Activated CD8-positive, alpha-beta memory T cell treated with anti-CD3 and anti-CD28 coated beads, Interleukin-2, amount 50 U/mL, for 1 hour (primary cell): ENCODE data around the gene GABBR2.

Source experiments
- DNase-seq: peaks from one replicate; pipeline ENCODE4 v3.0.0-alpha.2; 2020; ENCODE audit errors: extremely low read depth

GABBR2 gene

DNA sequence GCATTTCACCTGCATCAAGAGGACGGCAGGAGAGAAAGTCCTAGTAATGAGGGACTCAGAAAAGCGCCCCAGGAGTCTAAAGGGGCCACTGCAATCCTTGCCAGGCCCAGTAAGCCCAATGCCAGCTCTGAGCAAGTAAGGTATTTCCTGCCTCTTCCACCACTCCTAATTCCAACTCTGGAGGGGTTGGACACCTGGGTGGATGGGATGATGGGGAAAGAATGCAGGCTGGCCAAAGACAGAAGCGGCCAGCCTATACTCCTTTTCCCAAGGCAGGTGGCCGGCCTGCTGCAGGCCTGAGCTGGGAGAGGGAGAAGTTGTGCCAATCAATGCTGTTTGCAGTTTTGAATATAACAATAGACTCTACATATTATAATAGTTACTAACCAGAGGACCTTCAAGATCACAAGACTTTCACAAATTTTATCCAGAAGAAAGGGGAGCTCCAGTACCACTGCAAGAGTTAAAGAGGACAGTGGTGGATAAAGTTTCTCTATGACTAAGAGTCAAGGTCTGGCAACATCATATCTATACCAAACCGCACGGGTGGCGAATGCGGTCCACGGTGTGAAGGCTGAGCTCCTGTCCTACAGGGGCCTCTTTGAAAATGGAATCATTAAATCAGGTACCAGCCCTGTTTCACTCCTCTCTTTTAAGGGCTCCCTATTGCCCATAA lies 338.3 kb downstream of the GABBR2 start:
- no peak for DNase-seq

DNA sequence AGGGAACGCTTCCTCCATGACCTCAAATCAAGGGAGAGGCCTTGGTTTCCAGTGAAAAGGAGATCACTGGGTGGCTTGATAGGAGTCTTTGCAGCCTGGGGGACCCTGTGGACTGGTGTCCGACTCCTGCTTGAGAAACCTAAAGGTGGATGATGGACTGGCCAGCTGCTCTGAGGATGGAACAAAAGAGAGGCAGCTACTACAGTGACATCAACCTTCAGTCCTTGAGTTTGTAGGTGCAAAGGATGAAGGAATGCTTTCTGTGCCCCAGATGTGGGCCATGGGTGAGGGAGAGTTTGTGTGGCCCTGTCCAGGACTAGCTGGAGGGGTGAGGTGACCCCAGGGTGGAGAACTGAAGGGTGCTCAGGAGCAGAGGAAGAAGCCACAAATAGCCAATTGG lies 338.8 kb downstream of the GABBR2 start:
- no peak for DNase-seq

DNA sequence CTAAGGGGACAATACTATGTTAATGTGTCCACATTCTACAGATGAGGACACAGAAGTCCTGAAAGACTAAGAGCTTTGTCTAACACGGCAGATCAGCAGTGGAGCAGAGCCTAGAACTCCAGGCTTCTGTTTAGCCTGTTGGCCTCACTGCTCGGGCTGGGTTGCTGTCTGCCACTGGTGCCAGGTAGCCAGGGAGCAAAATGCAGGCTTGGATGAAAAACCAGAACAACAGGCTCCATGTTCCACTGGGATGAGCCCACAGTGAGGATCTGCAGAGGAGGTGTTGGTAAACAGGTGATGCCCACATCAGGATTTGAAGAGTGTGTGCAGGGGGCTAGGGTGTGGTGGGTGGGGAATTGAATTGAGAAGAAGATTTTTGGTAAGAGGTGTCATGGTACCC lies 339.3 kb downstream of the GABBR2 start:
- DNase-seq: no peak

DNA sequence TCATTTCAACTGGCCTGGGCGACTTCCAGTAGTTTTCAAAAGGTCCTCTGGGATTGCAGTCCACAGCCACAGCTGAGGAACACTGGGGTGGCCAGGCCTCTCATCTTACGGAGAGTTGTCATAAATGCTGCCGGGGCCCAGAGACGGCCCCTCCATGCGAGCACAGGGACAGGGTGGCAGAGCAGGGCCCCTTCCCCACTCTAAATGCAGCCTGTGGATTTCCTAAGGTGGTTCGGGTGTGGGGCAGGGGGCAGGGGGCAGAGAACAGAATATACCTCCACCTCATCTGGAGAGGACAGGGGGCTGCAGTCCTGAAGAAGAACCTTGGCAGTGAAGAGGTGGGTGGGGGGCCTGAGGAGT lies 339.7 kb downstream of the GABBR2 start:
- no peak for DNase-seq

DNA sequence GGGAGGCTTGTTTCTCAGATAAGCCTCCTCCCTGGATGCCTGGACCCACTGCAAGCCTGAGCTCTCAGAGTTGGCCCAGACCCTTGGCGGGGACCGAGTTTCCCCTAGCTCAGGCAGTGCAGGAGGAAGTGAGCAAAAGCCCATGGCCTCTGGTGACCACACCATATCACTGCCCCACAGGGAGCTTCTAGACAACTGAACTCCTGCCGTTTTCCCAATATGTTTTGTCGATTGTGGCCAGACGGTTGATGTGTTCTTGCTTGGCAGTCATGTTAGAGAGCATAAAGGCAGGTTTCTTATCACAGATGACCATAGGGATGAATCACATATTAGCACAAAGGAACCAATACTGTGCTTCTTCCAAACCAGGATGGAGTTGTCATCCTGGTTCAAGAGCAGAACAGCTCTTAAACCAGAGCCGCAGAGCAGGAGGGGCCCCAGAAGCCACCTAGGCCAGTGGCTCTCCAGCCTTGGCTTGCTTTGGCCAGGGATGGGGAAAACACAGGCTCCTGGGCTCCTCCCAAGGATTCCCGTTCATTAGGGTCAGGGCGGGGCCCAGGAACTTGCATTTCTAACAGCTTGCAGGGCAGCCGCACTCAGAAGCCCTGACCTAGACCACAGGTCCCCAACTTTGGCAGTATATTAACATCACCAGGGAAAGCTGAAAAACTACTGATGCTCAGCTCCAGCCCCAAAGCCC lies 340.2 kb downstream of the GABBR2 start:
- DNase-seq: no peak

DNA sequence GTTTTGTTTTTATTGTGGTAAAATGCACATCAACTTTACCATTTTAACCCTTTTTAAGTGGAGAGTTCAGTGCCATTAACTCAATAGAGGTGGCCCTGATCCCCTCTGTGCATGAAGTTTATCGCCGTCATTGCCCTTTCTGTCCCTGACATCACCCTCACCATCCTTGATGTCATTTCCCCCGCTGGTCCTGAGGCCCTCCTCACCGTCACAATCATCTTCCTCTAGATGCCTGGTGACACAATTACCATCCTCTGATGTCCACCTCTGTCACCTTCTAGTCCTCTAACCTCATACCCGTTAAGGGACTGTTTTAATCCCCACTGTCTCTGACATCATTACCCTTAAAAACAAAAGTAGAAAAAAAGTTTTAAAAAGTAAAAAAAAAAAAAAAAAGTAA lies 340.8 kb downstream of the GABBR2 start:
- DNase-seq: no peak

DNA sequence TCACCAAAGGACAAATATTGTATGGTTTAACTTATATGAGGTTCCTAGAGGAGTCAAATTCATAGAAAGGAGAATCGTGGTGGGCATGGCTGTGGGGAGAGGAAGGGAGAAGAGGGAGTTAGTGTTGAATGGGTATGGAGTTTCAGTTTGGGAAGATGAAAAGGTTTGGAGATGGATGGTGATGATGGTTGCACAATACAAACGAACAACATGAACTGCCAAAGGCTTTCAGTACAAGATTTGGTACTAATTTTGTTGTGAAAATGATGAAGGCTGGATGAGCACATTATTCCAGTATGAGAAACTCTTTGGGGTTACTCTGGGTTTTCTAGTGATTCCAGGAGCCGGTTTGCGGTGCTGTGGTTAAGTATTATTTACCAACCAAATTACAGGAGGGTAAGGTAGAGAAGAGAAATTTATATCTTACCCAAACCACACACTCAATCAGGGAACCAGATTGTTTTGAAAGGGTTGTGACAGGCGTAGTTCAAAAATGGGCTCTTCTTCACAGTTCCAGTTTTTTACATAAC lies 341.3 kb downstream of the GABBR2 start:
- no peak for DNase-seq

DNA sequence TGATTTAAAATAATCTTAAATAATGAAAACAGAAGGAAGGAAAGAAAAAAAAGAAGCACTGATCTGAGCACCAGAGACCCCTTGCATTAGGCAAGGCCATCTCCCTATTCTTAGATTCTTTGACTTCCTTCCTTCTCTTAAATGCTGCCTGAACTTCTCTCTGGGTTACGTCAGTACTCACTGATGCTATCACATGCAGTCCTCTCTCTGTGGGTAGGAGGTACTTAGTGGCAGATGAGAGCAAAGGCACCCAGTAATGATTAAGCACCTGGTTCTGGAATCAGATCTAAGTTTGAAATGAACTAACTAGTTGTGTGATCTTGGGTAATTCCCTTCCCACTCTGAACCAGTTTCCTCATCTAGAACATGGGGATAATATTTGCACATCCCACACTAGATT lies 343.0 kb downstream of the GABBR2 start:
- no peak for DNase-seq

DNA sequence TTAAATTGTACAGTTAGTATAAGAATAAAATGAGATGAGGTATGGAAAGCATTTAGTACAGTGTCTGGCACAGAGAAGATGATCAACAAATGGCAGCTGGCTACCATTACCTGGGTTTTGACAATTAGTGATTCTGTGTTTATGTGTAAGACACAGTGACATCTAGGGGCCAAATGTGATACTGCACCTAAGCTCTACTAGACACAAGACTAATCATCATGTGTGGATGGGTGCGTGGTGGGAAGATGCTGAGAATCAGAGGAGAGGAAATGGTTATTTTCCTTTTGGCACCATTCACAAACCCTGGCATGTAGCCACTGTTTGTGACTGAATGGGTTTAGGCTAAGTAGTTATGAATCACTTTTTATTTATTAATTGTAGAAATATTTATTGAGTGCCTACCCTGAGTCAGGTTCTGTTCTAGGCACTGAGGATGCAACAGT lies 343.5 kb downstream of the GABBR2 start:
- DNase-seq: no peak

DNA sequence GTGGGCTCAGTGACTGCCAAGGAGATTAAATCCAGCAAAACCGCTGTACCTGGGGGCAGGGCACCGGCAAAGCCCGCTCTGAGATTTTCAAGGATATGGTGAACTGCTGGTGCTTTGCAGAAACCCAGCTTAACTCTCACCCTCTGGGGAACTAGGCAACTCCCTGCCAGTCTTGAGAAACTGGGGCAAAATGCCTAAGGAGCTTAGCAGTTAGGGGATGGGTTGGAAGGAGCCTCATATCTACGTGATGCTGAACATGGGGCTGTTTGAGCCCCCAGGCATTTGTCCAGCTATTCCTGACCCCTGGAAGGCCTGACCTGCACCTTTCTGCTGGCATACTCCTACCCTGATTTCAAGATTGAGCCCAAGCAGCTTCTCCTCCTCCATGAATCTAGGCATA lies 344.6 kb downstream of the GABBR2 start:
- no peak for DNase-seq

DNA sequence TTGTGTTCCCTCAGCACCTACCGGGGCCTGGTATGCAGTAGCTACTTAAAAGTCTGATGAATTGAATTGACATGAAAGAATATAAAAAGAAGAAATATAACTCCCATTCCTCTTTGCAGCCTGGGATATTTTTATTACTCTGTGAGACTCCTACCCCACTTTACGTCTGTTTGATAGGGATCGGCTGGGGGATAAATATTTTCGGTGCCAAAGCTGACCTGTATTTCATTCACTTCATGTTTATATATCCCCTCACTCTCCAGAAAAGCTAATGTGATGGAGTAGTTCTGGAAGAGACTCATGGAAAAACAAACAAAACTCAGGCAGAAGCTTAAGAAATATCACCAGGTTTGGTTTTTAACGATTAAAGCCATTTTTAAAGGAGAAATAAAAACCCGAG lies 345.1 kb downstream of the GABBR2 start:
- no peak for DNase-seq

DNA sequence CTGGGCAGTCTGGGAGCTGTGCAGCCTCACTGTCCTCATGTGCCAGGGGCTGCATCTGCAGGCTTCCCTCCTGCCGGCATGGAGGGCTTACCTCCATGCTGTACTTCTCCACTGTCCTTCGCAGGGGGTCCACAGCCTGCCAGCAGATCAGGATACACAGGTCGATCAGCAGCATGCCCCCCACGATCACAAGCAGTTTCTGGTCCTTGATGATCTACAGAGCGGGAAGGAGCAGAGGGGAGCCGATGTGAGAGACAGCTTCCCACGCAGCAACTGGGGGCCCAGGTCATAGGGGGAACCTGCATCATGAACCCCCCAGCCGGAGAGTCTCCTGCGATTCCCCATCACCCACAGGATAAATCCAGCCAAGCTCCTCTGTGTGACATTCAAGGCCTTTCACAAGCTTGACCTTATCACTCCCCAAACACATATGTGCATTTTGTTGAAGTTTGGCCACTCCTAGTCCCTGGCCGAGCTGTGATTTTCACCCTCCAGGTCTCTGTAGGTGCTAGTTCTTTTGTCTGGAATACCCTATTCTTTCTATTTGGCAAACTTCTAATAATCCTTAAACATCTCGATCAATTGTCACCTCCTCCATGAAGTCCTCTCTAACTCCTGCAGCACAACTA lies 346.0 kb downstream of the GABBR2 start:
- DNase-seq: no peak

DNA sequence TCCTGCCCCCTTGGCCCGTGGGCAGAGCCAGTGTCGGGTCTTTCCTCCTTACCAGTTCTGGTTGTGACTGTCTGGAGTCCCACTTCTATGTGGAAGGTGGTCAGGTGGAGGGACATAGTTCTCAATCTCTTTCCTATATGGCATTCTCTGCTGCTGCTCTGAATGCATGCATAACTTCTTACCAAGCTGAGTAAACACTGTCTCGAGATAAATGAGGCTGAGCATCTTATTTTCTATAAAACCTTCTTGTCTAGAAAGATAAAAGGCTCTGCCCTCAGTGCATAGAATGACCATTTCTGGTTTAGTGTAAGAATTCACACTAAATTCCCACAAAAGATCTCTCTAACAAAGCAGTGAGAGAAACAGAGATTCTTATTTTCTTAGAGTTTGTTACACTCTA lies 347.1 kb downstream of the GABBR2 start:
- DNase-seq: no peak

DNA sequence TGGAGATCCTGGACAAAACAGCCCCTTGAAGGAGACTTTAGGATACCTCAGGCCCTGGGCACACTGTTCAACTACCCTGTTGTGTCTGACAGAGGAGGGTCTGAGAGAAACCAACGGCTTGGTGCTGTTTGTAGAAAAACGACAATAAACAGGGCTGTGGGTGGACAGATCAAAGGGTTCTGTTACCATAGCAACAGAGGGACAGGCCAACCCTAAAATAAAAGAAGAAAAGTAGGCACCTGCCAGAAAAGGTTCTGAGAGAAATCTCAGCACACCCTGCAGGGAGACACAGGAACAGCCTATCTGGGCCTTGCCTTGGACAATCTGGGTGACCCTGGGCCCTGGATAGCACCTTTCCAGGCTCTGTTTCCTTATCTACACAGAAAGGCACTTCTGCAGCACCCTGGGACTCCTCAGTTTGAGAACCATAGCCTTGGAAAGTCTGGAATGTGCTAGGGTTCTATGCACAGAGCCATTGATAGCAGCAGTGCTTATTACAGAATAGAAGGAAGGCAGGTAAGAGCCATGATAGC lies 348.5 kb downstream of the GABBR2 start:
- DNase-seq: no peak

DNA sequence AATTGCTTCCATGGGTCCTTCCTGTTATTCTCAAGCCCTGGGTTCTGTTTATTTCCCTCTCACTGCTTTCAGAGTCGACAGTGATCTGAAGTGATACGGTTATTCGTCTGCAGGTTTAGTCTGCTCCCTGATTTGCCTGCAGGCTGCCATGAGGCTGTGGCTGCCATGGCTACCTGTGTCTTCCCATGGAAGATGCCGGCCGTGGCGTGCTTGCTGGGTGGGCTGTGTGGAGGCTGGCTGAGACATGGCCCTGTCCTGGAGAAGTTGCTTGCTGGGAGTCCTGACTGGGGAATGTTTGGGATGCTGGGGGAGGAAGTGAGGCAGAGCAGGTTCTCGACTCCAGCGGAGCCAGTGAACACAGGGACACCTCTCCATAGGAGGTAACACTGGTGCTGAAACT lies 349.2 kb downstream of the GABBR2 start:
- no peak for DNase-seq

DNA sequence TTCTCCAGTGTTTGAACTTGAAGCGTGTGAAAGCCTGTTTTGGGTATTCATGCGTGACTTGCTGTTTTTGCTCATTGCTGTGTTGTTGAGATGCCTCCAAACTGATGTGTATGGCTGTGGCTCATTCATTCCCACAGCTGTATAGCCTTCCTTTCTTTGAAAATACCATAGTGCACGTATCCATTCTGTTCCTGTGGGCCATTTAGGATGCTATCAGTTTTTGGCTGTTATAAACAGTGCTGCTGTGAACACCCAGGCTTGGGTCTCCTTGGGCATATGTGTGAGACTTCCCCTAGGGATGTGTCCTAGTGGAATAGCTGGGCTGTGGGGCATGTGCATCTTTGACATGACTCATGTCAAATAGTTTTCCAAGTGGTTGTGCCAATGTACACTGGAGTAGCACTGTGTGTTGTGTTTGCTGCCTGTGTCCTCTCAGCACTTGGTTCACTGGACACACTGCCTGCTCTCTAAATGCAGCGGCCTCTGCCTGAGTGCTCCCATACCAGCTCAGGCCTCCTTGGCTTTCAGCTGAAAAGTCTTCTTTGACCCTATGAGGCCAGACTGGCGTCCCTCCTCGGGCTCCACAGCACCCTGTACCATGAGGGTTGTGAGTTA lies 350.7 kb downstream of the GABBR2 start:
- DNase-seq: no peak

DNA sequence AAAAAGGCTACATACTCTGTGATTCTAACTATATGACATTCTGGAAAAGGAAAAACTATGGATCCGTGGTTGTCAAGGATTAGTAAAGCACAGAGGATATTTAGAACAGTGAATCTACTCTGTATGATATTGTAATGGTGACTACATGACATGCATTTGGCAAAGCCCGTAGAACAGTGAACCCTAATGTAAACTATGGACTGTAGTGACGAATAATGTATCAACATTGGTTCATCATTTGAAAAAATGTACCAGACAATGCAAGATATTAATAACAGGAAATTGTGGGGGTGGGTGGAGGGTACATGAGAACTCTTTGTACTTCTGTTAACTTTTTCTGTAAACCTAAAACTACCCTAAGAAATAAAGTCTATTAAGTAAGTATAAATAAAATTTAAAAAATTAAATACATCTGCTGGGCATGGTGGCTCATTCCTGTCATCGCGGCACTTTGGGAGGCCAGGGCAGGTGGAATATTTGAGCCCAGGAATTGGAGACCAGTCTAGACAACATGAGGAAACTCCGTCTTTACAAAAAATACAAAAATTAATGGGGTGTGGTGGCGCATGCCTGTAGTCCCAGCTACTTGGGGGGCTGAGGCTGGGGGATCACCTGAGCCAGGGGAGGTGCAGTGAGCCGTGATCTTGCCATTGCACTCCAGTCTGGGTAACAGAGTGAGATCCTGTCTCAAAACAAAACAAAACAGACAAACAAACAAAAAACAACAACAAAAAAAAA lies 351.6 kb downstream of the GABBR2 start:
- no peak for DNase-seq

DNA sequence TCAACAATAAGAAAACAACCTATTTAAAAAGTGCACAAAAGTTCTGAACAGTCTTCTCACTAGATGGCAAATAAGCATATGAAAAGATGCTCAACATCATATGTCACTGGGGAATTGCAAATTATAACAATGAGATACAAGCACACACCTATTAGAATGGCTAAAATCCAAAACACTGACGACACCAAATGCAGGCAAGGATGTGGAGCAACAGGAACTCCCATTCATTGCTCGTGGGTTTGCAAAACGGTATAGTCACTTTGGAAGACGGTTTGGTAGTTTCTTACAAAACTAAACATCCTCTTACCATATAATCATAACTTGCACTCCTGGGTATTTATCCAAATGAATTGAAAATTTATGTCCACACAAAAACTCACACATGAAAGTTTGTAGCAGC lies 352.4 kb downstream of the GABBR2 start:
- DNase-seq: no peak

DNA sequence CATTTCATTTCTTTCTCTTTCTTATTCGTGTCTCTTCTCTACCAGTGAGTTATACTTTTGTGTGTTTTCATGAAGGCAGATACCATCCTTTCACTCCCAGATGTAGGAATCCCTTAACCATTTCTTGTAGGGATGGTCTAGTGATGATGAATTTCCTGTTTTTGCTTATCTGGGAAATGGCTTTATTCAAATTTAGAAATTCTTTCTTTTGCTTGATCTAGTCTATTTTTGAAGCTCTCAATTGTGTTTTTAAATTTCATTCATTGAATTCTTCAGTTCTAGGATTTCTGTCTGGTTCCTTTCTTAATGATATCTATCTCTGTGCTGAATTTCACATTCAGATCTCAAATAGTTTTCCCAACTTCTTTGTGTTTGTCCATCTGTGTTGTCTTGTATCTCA lies 357.4 kb downstream of the GABBR2 start:
- DNase-seq: no peak

DNA sequence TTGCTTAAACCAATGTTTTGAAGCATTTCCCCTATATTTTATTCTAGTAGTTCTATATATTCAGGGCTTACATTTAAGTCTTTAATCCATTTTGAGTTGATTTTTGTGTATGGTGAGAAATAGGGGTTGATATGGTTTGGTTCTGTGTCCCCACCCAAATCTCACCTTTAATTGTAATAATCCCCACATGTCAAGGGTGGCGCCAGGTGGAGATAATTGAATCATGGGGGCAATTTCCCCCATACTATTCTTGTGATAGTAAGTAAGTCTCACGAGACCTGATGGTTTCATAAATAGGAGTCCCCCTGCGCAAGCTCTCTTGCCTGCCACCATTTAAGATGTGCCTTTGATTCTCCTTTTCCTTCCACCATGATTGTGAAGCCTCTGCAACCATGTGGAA lies 361.1 kb downstream of the GABBR2 start:
- no peak for DNase-seq

DNA sequence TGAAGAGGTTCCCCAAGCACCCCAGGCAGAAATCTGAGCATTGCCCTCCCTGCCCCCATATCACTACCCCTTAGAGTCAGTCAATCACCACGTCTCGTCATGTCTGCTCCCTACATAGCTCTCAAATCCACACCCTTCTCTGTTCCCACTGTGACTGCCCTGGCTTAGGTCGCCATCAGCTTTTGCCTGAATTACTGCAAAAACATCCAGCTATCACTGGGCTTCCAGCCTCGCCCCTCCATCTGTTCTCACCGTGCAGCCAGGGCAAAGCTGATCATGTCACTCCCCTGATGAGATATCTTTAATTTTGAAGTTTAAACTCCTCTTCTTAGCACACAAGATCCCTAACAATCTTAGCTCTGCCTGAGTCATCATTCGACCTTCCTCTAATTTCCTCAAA lies 363.7 kb downstream of the GABBR2 start:
- no peak for DNase-seq

DNA sequence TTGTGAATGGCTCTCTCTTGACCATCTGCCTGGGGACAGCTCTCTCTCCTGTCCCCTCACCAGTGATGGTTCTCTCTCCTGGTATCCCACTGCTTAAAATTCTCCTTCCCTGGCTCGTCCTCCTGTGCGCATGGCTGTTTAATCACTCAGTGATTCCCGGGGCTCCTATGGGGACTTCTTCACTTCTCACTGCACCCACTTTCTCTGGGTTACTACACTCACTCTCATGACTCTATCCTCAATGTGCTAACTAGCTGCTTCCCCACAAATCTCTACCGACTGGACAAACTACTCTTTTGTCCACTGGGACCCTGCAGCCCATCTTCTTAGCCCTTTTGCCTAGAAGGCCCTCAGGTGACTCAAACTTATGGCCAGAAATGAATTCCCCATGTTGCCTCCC lies 364.2 kb downstream of the GABBR2 start:
- no peak for DNase-seq
